ENCODE measurements around the gene EBLN1. TPM values are rescaled to one million over a fixed set of nuclear protein-coding genes. Genes with fewer than 3 reads are reported as not detected.
A peak's percentile ranks its signal among the peaks of the same experiment; 100 is the strongest.

Gene EBLN1
- total RNA-seq, 1 donor from 2014 or later, result not detected

DNA sequence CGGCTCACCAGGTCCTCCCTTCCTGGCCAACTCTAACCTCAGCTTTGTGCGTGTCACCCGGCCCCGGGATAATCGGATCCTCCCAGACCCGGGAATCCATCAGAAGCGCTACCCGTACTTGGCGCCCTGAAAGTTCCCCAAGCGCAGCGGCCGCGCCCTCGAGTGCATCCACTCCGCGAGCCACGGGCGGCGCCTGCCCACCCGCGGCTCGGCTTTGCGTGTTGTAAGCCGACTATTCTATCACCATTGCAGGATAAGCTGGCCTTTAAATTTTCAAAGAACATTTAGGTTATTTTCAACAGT is 35.7 kb upstream of the EBLN1 start:
- TF ChIP-seq, protein P1, sequence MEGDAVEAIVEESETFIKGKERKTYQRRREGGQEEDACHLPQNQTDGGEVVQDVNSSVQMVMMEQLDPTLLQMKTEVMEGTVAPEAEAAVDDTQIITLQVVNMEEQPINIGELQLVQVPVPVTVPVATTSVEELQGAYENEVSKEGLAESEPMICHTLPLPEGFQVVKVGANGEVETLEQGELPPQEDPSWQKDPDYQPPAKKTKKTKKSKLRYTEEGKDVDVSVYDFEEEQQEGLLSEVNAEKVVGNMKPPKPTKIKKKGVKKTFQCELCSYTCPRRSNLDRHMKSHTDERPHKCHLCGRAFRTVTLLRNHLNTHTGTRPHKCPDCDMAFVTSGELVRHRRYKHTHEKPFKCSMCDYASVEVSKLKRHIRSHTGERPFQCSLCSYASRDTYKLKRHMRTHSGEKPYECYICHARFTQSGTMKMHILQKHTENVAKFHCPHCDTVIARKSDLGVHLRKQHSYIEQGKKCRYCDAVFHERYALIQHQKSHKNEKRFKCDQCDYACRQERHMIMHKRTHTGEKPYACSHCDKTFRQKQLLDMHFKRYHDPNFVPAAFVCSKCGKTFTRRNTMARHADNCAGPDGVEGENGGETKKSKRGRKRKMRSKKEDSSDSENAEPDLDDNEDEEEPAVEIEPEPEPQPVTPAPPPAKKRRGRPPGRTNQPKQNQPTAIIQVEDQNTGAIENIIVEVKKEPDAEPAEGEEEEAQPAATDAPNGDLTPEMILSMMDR (IDR thresholded peaks at IDR 0.05; ENCODE audit: unreplicated experiment), result no peak
- Mint-ChIP-seq H3K27me3 (ENCODE audit: low read depth) (peaks cover 62% of the 10 kb centered on the region), H3K4me3 (peak overlapping the region; percentile 73), H3K4me1 (peaks cover 11% of the 10 kb centered on the region), H3K27ac (no peak overlapping the region), H3K36me3 (no peaks in the 10 kb centered on the region), H3K9me3 (no peaks in the 10 kb centered on the region)
- no peak for DNase-seq (ENCODE audit: low spot score in 2 of 2, unreplicated experiment in 2 of 2)

DNA sequence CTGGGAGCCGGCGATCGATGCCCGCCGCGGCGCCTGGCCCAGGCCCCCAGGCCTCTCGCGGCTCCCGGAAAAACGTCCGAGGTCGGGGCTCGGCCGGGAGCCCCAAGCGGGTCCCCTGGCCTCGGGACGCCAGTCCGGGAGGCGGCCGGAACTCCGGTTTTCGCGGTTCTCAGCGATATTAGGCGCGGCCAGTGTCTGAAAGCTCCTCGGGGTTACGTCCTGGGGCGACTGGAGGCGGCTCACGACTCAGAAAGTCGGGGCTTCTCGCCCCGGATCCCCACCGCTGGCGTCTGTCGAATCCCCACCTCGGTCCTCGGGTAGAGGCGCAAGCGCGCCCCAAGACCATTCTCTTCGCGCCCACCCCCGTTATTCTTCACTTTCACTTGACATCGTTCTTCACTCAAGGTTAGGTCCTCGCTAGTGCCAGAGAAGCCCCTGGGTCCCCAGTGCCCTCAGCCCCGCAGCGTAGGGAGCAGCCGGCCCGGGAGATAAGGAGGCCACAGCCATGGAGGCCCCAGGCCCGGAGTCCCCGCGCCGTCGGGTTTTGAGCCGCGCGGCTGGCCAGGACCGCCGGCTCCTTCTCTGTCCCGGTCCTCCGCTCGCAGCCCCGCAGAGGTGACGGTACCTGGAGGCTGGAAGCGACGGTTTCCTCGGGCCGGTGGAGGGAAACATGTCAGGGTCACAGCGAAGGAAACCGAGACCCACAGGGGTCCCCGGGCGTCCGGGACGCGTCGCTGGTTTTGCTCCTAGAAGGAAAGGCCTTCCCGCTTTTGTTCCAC is 35.2 kb upstream of the EBLN1 start:
- no peaks in the 10 kb centered on the region for H3K9me3 Mint-ChIP-seq
- peak in 1 of 2 experiments; percentile 50 for DNase-seq (ENCODE audit: low spot score in 2 of 2, unreplicated experiment in 2 of 2)
- H3K4me1 Mint-ChIP-seq, result peaks cover 11% of the 10 kb centered on the region
- no peak overlapping the region for H3K27ac Mint-ChIP-seq
- peak overlapping the region; percentile 73 for H3K4me3 Mint-ChIP-seq
- peaks cover 57% of the 10 kb centered on the region for H3K27me3 Mint-ChIP-seq (ENCODE audit: low read depth)
- TF ChIP-seq, protein P1 (IDR thresholded peaks at IDR 0.05; ENCODE audit: unreplicated experiment), result no peak
- H3K36me3 Mint-ChIP-seq, result no peaks in the 10 kb centered on the region

DNA sequence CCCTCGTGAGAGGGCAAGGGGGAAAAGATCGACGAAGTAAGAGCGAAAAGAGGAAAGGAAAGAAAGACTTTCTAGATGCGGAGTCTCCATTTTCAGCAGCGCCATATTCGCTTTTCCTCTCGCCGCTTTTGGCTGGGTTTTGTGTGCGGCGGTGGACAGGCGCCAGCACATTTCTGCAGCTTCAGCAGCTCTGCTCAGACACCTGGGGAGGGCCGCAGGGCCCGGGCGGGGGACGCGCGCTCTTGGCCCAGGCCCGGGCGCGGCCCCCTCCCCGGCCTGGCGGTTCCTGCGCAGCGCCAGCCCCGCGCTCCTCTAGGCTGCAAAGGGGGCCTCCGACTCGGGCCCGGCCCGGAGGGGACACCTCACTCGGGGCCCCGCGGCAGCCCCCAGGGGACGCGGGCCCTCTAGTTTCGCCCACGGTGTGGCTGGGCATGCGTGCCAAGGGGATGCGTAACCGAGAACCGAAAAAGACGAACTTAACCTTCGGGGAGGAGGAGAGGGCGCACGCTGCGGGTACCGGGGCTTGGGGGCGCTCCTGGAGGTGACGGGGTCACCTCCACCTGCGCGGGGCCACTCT is 34.5 kb upstream of the EBLN1 start:
- Mint-ChIP-seq H3K27ac (peak overlapping the region; percentile 97), H3K27me3 (ENCODE audit: low read depth) (peaks cover 50% of the 10 kb centered on the region), H3K9me3 (no peaks in the 10 kb centered on the region), H3K36me3 (no peaks in the 10 kb centered on the region), H3K4me1 (peaks cover 11% of the 10 kb centered on the region), H3K4me3 (peak overlapping the region; percentile 88)
- TF ChIP-seq, protein P1 (IDR thresholded peaks at IDR 0.05; ENCODE audit: unreplicated experiment), result no peak
- DNase-seq (ENCODE audit: low spot score in 2 of 2, unreplicated experiment in 2 of 2), result peak; percentile 22 to 56

DNA sequence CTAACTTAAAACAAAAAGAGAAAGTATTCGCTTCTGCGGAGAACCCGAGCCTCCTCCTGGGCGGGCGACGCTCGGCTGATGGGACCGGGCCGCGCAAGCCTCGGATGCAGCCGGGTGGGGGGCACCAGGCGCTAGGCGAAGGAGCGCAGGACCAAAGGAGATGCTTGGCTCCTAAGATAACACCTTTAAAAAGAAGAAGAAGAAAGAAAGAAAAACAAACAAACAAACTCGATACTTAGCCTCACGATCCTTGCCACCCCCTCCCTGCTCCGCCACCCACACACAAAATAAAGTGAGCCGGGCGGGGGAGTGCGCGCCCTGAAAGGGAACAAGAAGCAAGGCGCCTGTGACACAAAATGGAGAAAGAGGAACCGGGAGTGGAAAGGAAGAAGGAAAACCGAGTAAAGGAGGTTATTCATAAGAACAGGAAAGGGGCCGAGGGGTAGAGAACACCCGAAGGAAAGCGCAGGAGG is 34.0 kb upstream of the EBLN1 start:
- Mint-ChIP-seq H3K4me3 (peak overlapping the region; percentile 88), H3K27me3 (ENCODE audit: low read depth) (peaks cover 45% of the 10 kb centered on the region), H3K9me3 (no peaks in the 10 kb centered on the region), H3K36me3 (no peaks in the 10 kb centered on the region), H3K4me1 (peaks cover 11% of the 10 kb centered on the region), H3K27ac (peak overlapping the region; percentile 97)
- TF ChIP-seq, protein P1 (IDR thresholded peaks at IDR 0.05; ENCODE audit: unreplicated experiment), result no peak
- peak in 1 of 2 experiments; percentile 61 for DNase-seq (ENCODE audit: low spot score in 2 of 2, unreplicated experiment in 2 of 2)

DNA sequence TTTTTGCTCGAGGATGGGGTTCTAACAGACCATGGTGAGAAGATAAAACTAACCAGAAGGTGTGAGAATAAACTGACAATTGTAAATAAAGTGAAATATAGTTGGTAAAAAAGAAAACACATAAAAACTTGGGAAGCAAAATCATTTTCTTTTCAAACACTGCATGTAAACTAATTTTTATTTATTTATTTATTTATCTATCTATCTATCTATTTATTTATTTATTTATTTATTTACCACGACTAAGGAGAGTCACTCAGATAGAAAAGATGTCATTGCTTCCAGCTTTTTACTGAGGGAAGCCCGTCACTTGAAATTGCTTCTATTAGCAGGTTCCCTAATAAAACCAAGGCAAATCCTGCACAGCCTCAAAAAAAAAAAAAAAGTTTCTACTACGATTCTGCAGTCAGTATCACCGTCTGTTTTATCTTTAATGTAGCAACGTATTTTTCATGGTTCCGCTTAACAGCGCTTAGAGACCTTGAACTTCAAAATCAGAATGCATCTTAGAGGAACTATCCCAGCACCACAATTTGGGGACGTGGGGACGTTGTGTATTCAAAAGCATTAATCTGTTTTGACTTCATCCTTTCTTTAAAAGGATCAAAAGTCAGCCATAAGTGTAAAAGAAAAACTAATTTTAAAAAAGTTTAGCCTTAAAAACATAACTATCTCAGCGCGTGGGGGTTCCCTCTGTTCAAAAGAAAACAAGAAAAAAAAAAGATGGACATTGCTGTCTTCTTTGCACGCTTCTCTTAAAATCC is 33.3 kb upstream of the EBLN1 start:
- no peak for DNase-seq (ENCODE audit: low spot score in 2 of 2, unreplicated experiment in 2 of 2)
- H3K36me3 Mint-ChIP-seq, result no peaks in the 10 kb centered on the region
- H3K4me1 Mint-ChIP-seq, result peaks cover 13% of the 10 kb centered on the region
- peak overlapping the region; percentile 97 for H3K27ac Mint-ChIP-seq
- no peaks in the 10 kb centered on the region for H3K9me3 Mint-ChIP-seq
- H3K27me3 Mint-ChIP-seq (ENCODE audit: low read depth), result peaks cover 39% of the 10 kb centered on the region
- H3K4me3 Mint-ChIP-seq, result peak overlapping the region; percentile 88
- TF ChIP-seq, protein P1 (IDR thresholded peaks at IDR 0.05; ENCODE audit: unreplicated experiment), result no peak
